DOHH2 (cell line): ENCODE measurements around the gene PPIB.

Experiments used
- CTCF ChIP-seq: fragments of 200-600 bp; sonication (generic); IDR thresholded peaks from one replicate; pipeline ENCODE4 v1.5.1; 2014; ENCODE audit warnings: antibody characterized with exemption, mild to moderate bottlenecking, low read depth, low read length; ENCODE audit not compliant: poor library complexity, severe bottlenecking
- EZH2phosphoT487 ChIP-seq: fragments of 200-600 bp; sonication (generic); IDR thresholded peaks from 2 replicates; pipeline ENCODE4 v1.6.1; 2017; ENCODE audit warnings: borderline replicate concordance, mild to moderate bottlenecking, antibody characterized with exemption, low read length, moderate library complexity, mixed read lengths

GRCh38 chr15:64146041-64146440 is 16.8 kb downstream of the PPIB start:
- TF ChIP-seq CTCF (no peak), EZH2phosphoT487 (no peak)
